CD14-positive monocyte (primary cell): Measurements from ENCODE around the gene EHF. TPM values are rescaled to one million over a fixed set of nuclear protein-coding genes. Genes with fewer than 3 reads are reported as not detected.

ENCODE experiments used
- DNase-seq, 3 donors: peaks; one replicate each; pipeline ENCODE4 v3.0.0-alpha.2; 2011 to 2022
- H2AFZ ChIP-seq: 2 replicates; pipeline ENCODE4 v1.6.0; 2012; ENCODE audit warnings: mild to moderate bottlenecking, low read depth, low read length, inconsistent platforms; ENCODE audit not compliant: insufficient read depth, poor library complexity, severe bottlenecking
- H3K27ac ChIP-seq, 2 donors: 1 replicate in 1 of 2; 2 replicates in 1 of 2; pipeline ENCODE4 v1.5.1; 2012 to 2013; ENCODE audit warnings: low read length in 2 of 2, control low read depth in 1 of 2, inconsistent platforms in 1 of 2, low read depth in 1 of 2, mild to moderate bottlenecking in 1 of 2
- H3K27me3 ChIP-seq, 2 donors: one replicate each; pipeline versions ENCODE4 v1.6.0 to v1.6.1; 2011 to 2013; ENCODE audit warnings: low read length in 2 of 2; ENCODE audit not compliant: control insufficient read depth in 2 of 2, insufficient read depth in 2 of 2
- H3K36me3 ChIP-seq, 2 donors: replicated peaks in 1 of 2; 1 replicate in 1 of 2; 2 replicates in 1 of 2; pipeline versions ENCODE4 v1.5.1 to v1.6.1; 2012 to 2013; ENCODE audit warnings: low read length in 2 of 2, control low read depth in 1 of 2, inconsistent platforms in 1 of 2, mild to moderate bottlenecking in 1 of 2; ENCODE audit not compliant: insufficient read depth in 2 of 2, control insufficient read depth in 1 of 2
- H3K4me1 ChIP-seq, 2 donors: 1 replicate in 1 of 2; 2 replicates in 1 of 2; pipeline versions ENCODE4 v1.5.1 to v1.6.1; 2012 to 2013; ENCODE audit warnings: low read length in 2 of 2, control low read depth in 1 of 2, inconsistent platforms in 1 of 2, mild to moderate bottlenecking in 1 of 2, moderate library complexity in 1 of 2; ENCODE audit not compliant: insufficient read depth in 2 of 2, control insufficient read depth in 1 of 2
- H3K4me2 ChIP-seq: replicated peaks from 2 replicates; pipeline ENCODE3; 2012; ENCODE audit warnings: low read length, moderate library complexity, mild to moderate bottlenecking; ENCODE audit not compliant: poor library complexity, severe bottlenecking; ENCODE audit errors: extremely low read depth
- H3K4me3 ChIP-seq, 3 experiments: fragments of 200-600 bp in 1 of 3; sonication (generic) in 1 of 3; replicated peaks in 1 of 3; 1 replicate in 2 of 3; 2 replicates in 1 of 3; pipeline ENCODE4 v1.5.1; 2011 to 2013; ENCODE audit warnings: low read length in 3 of 3, mild to moderate bottlenecking in 3 of 3, control low read depth in 2 of 3, low read depth in 2 of 3, inconsistent platforms in 1 of 3, moderate library complexity in 1 of 3
- H3K79me2 ChIP-seq: 2 replicates; pipeline ENCODE4 v1.6.0; 2012; ENCODE audit warnings: mild to moderate bottlenecking, control low read depth, inconsistent platforms, low read length, moderate library complexity; ENCODE audit not compliant: insufficient read depth
- H3K9ac ChIP-seq: 2 replicates; pipeline ENCODE4 v1.6.0; 2017; ENCODE audit warnings: low read length, mild to moderate bottlenecking; ENCODE audit not compliant: insufficient read depth, poor library complexity, severe bottlenecking
- H3K9me3 ChIP-seq, 2 donors: replicated peaks in 1 of 2; 1 replicate in 1 of 2; 2 replicates in 1 of 2; pipeline versions ENCODE4 v1.5.1 to v1.6.1; 2012 to 2013; ENCODE audit warnings: low read length in 2 of 2, control low read depth in 1 of 2; ENCODE audit not compliant: control insufficient read depth in 1 of 2, insufficient read depth in 1 of 2
- H4K20me1 ChIP-seq: 2 replicates; pipeline ENCODE4 v1.6.0; 2012; ENCODE audit warnings: mild to moderate bottlenecking, low read length, control low read depth, moderate library complexity; ENCODE audit not compliant: insufficient read depth
- H3K27ac Mint-ChIP-seq, 7 donors: one replicate each; pipeline ENCODE4 v1.8.0; 2020; ENCODE audit warnings: mild to moderate bottlenecking in 7 of 7, mixed read lengths in 7 of 7, moderate library complexity in 6 of 7, inconsistent platforms in 2 of 7
- H3K27me3 Mint-ChIP-seq, 3 donors: one replicate each; pipeline ENCODE4 v1.8.0; 2021 to 2022; ENCODE audit warnings: low read depth in 3 of 3, mild to moderate bottlenecking in 3 of 3, mixed read lengths in 3 of 3, moderate library complexity in 3 of 3, inconsistent platforms in 1 of 3
- H3K36me3 Mint-ChIP-seq, 2 donors: one replicate each; pipeline ENCODE4 v1.8.0; 2020; ENCODE audit warnings: mixed read lengths in 2 of 2, inconsistent platforms in 1 of 2, mild to moderate bottlenecking in 1 of 2
- H3K4me1 Mint-ChIP-seq: one replicate; pipeline ENCODE4 v1.8.0; 2020; ENCODE audit warnings: mild to moderate bottlenecking, mixed read lengths
- H3K4me3 Mint-ChIP-seq, 2 donors: one replicate each; pipeline ENCODE4 v1.8.0; 2020; ENCODE audit warnings: mild to moderate bottlenecking in 2 of 2, mixed read lengths in 2 of 2, moderate library complexity in 1 of 2
- H3K9me3 Mint-ChIP-seq, 7 donors: one replicate each; pipeline ENCODE4 v1.8.0; 2020 to 2022; ENCODE audit warnings: mixed read lengths in 7 of 7, mild to moderate bottlenecking in 6 of 7, moderate library complexity in 6 of 7, inconsistent platforms in 2 of 7
- WGBS: methylation state at CpG from one replicate; pipeline ENCODE4 v1.1.5; 2013; ENCODE audit warnings: missing lambda C conversion rate; ENCODE audit not compliant: insufficient coverage; 5-methylcytosine and 5-hydroxymethylcytosine counted together
- intact Hi-C, 2 donors: fragments of 100-400 bp; cut with micrococcal nuclease; formaldehyde crosslinking; loops; one replicate each; pipeline versions ENCODE4 v1.15.0 to v1.15.1; 2023
- polyA plus RNA-seq, 3 donors: library from polyadenylated mRNA; depleted of rRNA in 1 of 3; unstranded in 2 of 3; stranded (reverse) in 1 of 3; fragments of 300-500 nt in 2 of 3; fragments of >200 nt in 1 of 3; fragmentation: Illumina TruSeq in 2 of 3; gene quantifications; 1 replicate in 2 of 3; 2 replicates in 1 of 3; pipeline ENCODE4 v1.2.3, GENCODE V29; 2012 to 2021
- TF ChIP-seq, protein P1 (sequence below): fragments of 200-600 bp; IDR thresholded peaks from one replicate; pipeline ENCODE4 v1.8.0; 2022; ENCODE audit warnings: antibody characterized with exemption, mild to moderate bottlenecking

EHF gene
- polyA plus RNA-seq, 3 donors: 0.17 to 0.21 TPM; not detected in 1

DNA sequence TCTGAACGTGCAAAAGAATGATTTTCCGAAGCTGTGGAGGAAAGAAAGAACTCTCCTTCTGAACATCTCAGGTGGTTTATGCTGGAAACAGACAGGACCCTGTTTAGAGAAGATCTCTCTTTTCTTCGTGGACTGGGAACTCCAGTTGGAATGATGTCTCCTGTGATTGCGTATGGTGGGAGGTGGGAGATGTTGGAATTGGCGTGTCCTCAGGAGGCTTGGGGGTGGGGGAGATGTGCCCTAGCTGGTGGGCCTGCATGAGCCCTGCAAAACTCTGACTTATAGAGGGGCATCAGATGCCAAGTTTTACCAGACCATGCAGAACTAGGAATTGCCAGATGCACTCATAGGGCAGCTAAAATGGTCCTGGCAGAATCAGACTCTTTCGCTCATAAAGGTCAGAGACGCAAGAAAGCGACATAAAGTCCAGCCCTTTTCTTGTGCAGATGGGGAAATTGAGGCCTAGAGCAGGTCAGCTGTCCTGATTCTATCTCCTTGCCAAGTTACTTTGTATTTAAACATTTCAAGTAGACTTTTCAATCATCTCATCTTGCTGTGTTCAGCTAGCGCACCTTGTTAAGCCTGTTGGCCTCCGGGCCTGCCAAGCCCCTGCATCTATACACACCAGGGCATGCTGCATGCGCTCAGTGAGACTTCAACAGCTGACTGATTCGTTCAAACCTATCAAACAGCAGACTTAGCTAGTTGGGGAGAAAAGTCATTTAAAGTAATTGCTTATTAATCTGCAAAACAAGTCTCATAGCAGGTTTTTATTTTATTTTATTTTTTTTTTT lies 34.2 kb upstream of the EHF start:
- Histone ChIP-seq H3K9me3 (no peaks in the 10 kb centered on the region), H3K36me3 (no peaks in the 10 kb centered on the region), H3K27ac (no peak overlapping the region), H4K20me1 (no peaks in the 10 kb centered on the region), H3K4me1 (peaks cover 21 to 23% of the 10 kb centered on the region in 2 donors), H2AFZ (no peak overlapping the region), H3K4me2 (no peak overlapping the region), H3K9ac (no peak overlapping the region), H3K79me2 (no peaks in the 10 kb centered on the region), H3K4me3 (no peak overlapping the region), H3K27me3 (no peaks in the 10 kb centered on the region)
- H3K27me3 Mint-ChIP-seq: peaks cover 0 to 5% (median 3%) of the 10 kb centered on the region in 3 donors
- H3K27ac Mint-ChIP-seq: no peak overlapping the region
- no peak overlapping the region for H3K4me3 Mint-ChIP-seq
- TF ChIP-seq, protein P1, sequence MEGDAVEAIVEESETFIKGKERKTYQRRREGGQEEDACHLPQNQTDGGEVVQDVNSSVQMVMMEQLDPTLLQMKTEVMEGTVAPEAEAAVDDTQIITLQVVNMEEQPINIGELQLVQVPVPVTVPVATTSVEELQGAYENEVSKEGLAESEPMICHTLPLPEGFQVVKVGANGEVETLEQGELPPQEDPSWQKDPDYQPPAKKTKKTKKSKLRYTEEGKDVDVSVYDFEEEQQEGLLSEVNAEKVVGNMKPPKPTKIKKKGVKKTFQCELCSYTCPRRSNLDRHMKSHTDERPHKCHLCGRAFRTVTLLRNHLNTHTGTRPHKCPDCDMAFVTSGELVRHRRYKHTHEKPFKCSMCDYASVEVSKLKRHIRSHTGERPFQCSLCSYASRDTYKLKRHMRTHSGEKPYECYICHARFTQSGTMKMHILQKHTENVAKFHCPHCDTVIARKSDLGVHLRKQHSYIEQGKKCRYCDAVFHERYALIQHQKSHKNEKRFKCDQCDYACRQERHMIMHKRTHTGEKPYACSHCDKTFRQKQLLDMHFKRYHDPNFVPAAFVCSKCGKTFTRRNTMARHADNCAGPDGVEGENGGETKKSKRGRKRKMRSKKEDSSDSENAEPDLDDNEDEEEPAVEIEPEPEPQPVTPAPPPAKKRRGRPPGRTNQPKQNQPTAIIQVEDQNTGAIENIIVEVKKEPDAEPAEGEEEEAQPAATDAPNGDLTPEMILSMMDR: peak; percentile 55
- DNase-seq: no peak
- H3K9me3 Mint-ChIP-seq: no peaks in the 10 kb centered on the region
- H3K4me1 Mint-ChIP-seq: peaks cover 31% of the 10 kb centered on the region
- 79% methylated on average over 6 of the region's 12 CpGs for WGBS
- no peaks in the 10 kb centered on the region for H3K36me3 Mint-ChIP-seq
- intact Hi-C loops: loop anchor here (2.0 to 10.0 kb wide), 5 partner anchors 68 to 818 kb away; no protein-coding TSS in a partner anchor

DNA sequence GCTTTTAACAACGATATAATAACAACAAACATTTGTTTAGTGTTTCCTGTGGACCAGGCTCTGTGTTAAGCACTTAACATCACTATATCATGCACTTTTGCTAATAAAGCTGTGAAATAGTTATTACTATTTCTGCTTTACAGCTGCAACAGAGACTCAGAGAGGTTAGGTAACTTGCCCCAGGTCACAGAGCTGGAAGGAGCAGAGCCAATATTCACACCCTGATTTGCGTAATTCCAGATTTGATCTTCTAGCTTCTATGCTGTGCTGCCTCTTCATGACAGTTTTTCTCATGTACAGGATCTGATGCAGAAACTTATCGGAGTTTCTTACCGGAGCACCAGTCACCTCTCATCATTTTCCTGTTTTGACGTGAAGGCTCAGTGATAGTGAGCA lies 33.6 kb upstream of the EHF start:
- no peaks in the 10 kb centered on the region for H3K9me3 Mint-ChIP-seq
- no peaks in the 10 kb centered on the region for H3K9me3 ChIP-seq
- intact Hi-C loops: loop anchor here (2.0 to 10.0 kb wide), 5 partner anchors 68 to 818 kb away; no protein-coding TSS in a partner anchor
- H3K4me1 ChIP-seq: peaks cover 24 to 25% of the 10 kb centered on the region in 2 donors
- TF ChIP-seq, protein P1: no peak
- 100% methylated on average over 1 of the region's 5 CpGs for WGBS
- H3K36me3 ChIP-seq: no peaks in the 10 kb centered on the region
- DNase-seq: no peak
- H3K27ac Mint-ChIP-seq: no peak overlapping the region
- no peak overlapping the region for H3K4me2 ChIP-seq
- no peaks in the 10 kb centered on the region for H3K79me2 ChIP-seq
- H2AFZ ChIP-seq: no peak overlapping the region
- no peak overlapping the region for H3K4me3 Mint-ChIP-seq
- H3K36me3 Mint-ChIP-seq: no peaks in the 10 kb centered on the region
- H4K20me1 ChIP-seq: no peaks in the 10 kb centered on the region
- no peak overlapping the region for H3K27ac ChIP-seq
- no peaks in the 10 kb centered on the region for H3K27me3 ChIP-seq
- peaks cover 32% of the 10 kb centered on the region for H3K4me1 Mint-ChIP-seq
- H3K9ac ChIP-seq: no peak overlapping the region
- peaks cover 0 to 6% (median 5%) of the 10 kb centered on the region in 3 donors for H3K27me3 Mint-ChIP-seq
- H3K4me3 ChIP-seq: no peak overlapping the region
